ENCODE data around the gene PLAAT4. TPM values are rescaled to one million over a fixed set of nuclear protein-coding genes. Genes with fewer than 3 reads are reported as not detected.

The PLAAT4 gene
- polyA plus RNA-seq, 2 of the 4 experiments (the other 2 are of a cell fraction): 0.74 to 1.6 TPM

DNA sequence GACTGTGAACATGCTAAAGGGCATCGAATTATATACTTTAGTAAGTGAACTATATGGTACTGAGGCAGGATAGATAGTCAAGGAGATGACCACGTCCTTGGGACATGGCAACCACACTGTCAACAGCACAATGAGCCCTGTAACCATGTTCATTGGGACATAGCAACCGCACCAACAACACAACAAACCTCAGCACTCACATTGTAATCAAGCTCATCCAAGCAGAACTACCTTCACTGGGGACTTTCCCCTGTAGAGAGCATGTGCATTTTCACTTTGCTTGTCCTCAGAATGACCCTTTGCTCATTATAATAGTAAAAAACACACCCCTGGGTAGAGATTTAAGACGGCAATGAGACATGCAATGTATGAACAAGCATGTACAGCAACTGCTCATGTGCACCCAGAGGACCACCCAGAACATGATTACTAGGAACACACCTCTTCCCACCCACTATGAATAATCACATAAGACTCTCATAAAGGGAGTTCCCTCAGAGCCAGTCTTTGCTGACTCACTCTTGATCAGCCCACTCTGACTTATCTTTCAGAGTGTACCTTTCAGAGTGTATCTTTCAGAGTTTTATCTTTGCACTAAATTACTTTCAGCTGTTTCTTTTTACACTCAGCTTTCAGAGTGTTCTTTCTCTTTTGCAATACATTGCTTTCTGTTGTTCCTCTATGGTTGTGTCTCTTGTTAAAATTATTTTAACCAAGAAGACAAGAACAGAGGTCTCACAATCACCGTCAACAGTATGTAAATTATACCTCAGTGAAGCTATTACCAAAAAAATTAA lies 30.6 kb downstream of the PLAAT4 start (continued):
- TF ChIP-seq, protein P1, sequence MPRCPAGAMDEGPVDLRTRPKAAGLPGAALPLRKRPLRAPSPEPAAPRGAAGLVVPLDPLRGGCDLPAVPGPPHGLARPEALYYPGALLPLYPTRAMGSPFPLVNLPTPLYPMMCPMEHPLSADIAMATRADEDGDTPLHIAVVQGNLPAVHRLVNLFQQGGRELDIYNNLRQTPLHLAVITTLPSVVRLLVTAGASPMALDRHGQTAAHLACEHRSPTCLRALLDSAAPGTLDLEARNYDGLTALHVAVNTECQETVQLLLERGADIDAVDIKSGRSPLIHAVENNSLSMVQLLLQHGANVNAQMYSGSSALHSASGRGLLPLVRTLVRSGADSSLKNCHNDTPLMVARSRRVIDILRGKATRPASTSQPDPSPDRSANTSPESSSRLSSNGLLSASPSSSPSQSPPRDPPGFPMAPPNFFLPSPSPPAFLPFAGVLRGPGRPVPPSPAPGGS (IDR thresholded peaks at IDR 0.05): no peak
- no peak for TF ChIP-seq CBX2 (IDR thresholded peaks at IDR 0.05; ENCODE audit: borderline replicate concordance, low read depth)
- no peak for TF ChIP-seq EHF (CRISPR knock-in tag; IDR thresholded peaks at IDR 0.05)
- TF ChIP-seq, protein P2, sequence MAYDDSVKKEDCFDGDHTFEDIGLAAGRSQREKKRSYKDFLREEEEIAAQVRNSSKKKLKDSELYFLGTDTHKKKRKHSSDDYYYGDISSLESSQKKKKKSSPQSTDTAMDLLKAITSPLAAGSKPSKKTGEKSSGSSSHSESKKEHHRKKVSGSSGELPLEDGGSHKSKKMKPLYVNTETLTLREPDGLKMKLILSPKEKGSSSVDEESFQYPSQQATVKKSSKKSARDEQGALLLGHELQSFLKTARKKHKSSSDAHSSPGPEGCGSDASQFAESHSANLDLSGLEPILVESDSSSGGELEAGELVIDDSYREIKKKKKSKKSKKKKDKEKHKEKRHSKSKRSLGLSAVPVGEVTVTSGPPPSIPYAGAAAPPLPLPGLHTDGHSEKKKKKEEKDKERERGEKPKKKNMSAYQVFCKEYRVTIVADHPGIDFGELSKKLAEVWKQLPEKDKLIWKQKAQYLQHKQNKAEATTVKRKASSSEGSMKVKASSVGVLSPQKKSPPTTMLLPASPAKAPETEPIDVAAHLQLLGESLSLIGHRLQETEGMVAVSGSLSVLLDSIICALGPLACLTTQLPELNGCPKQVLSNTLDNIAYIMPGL (CRISPR knock-in tag; IDR thresholded peaks at IDR 0.05; ENCODE audit: borderline replicate concordance): no peak
- TF ChIP-seq, protein P3, sequence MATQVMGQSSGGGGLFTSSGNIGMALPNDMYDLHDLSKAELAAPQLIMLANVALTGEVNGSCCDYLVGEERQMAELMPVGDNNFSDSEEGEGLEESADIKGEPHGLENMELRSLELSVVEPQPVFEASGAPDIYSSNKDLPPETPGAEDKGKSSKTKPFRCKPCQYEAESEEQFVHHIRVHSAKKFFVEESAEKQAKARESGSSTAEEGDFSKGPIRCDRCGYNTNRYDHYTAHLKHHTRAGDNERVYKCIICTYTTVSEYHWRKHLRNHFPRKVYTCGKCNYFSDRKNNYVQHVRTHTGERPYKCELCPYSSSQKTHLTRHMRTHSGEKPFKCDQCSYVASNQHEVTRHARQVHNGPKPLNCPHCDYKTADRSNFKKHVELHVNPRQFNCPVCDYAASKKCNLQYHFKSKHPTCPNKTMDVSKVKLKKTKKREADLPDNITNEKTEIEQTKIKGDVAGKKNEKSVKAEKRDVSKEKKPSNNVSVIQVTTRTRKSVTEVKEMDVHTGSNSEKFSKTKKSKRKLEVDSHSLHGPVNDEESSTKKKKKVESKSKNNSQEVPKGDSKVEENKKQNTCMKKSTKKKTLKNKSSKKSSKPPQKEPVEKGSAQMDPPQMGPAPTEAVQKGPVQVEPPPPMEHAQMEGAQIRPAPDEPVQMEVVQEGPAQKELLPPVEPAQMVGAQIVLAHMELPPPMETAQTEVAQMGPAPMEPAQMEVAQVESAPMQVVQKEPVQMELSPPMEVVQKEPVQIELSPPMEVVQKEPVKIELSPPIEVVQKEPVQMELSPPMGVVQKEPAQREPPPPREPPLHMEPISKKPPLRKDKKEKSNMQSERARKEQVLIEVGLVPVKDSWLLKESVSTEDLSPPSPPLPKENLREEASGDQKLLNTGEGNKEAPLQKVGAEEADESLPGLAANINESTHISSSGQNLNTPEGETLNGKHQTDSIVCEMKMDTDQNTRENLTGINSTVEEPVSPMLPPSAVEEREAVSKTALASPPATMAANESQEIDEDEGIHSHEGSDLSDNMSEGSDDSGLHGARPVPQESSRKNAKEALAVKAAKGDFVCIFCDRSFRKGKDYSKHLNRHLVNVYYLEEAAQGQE (IDR thresholded peaks at IDR 0.05): no peak
- TF ChIP-seq, protein P4, sequence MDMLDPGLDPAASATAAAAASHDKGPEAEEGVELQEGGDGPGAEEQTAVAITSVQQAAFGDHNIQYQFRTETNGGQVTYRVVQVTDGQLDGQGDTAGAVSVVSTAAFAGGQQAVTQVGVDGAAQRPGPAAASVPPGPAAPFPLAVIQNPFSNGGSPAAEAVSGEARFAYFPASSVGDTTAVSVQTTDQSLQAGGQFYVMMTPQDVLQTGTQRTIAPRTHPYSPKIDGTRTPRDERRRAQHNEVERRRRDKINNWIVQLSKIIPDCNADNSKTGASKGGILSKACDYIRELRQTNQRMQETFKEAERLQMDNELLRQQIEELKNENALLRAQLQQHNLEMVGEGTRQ (IDR thresholded peaks at IDR 0.05): no peak

DNA sequence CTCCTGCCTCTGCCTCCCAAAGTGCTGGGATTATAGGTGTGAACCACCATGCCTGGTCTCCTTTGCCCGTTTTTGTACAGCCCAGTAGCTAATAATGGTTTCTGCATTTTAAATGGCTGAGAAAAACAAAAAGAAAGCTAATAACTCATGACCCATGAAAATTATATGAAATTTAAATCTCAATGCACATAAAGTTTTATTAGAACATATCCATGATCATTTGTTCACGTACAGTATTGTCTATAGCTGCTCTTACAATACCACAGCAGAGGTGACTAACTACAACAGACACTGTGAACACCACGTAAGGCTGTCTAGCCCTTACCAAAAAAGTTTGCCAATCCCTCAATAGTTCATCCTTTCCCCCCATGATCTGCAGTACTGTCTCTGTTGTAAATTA lies 33.0 kb downstream of the PLAAT4 start:
- 88% methylated on average over 3 of the region's 3 CpGs for WGBS (ENCODE audit: missing lambda C conversion rate)
- Histone ChIP-seq H3K27ac (peak overlapping the region in 1 of 2 experiments; percentile 85; a peak in 3 of 6 replicates), H3K4me3 (no peak overlapping the region), H3K4me1 (peaks cover 43% of the 10 kb centered on the region), H3K4me2 (no peak overlapping the region), H3K9me3 (no peaks in the 10 kb centered on the region)
- ChIA-PET CTCF (interaction anchor here (1.1 to 2.7 kb wide), 3 partner anchors 22 to 59 kb away, joined by 3 to 10 read pairs (median 4); no protein-coding TSS in a partner anchor), POLR2A (no interaction called here)
- FAIRE-seq (no peak), ATAC-seq (no peak), DNase-seq (ENCODE audit: low read depth in 1 of 2, low spot score in 1 of 2) (no peak)
- TF ChIP-seq, protein P5, sequence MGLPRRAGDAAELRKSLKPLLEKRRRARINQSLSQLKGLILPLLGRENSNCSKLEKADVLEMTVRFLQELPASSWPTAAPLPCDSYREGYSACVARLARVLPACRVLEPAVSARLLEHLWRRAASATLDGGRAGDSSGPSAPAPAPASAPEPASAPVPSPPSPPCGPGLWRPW (IDR thresholded peaks at IDR 0.05): no peak
- no peak for TF ChIP-seq CBX2 (IDR thresholded peaks at IDR 0.05; ENCODE audit: borderline replicate concordance, low read depth)
- TF ChIP-seq, protein P6, sequence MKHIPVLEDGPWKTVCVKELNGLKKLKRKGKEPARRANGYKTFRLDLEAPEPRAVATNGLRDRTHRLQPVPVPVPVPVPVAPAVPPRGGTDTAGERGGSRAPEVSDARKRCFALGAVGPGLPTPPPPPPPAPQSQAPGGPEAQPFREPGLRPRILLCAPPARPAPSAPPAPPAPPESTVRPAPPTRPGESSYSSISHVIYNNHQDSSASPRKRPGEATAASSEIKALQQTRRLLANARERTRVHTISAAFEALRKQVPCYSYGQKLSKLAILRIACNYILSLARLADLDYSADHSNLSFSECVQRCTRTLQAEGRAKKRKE (CRISPR knock-in tag; IDR thresholded peaks at IDR 0.05; ENCODE audit: low read depth): no peak
- no peak for TF ChIP-seq FOXS1 (CRISPR knock-in tag; IDR thresholded peaks at IDR 0.05)
- no peak for TF ChIP-seq MAZ (IDR thresholded peaks at IDR 0.05; ENCODE audit: borderline replicate concordance, low read depth, low read length)
- TF ChIP-seq POLR2AphosphoS2 (conservative IDR thresholded peaks at IDR 0.05; ENCODE audit: low read length): no peak
- no peak for TF ChIP-seq NFE2L2 (conservative IDR thresholded peaks at IDR 0.05; ENCODE audit: low read length)
- no peak for TF ChIP-seq KDM5A (IDR thresholded peaks at IDR 0.05)
- TF ChIP-seq, protein P7, sequence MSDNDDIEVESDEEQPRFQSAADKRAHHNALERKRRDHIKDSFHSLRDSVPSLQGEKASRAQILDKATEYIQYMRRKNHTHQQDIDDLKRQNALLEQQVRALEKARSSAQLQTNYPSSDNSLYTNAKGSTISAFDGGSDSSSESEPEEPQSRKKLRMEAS (IDR thresholded peaks at IDR 0.05): no peak
- no peak for TF ChIP-seq CHD4 (IDR thresholded peaks at IDR 0.05; ENCODE audit: borderline replicate concordance)
- TF ChIP-seq SREBF2 (IDR thresholded peaks at IDR 0.05): no peak
- TF ChIP-seq ZSCAN20 (CRISPR knock-in tag; IDR thresholded peaks at IDR 0.05): no peak
- TF ChIP-seq HEYL (CRISPR knock-in tag; IDR thresholded peaks at IDR 0.05): no peak
